Measurements from ENCODE around the gene USF1.

DNA sequence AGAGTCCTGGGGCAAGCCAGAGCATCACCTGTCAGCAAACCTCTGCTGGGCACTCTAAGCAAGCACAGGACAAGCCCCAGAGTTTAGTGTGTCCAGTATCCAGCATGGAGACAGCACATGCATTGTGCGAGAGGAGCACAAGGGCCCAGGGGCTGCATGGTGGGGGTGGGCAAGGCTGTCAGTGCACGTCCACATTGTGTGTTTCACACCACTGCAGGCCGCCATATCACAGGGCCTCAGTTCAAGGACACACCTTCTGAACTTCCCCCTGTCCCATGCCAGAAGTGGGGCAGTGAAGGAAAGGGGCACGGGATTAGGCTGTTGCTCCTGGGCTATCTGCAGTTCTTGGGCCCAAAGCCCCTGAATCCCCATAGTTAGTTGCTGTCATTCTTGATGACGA lies 6.2 kb downstream of the USF1 start:
- TF ChIP-seq ZBTB7A (IDR thresholded peaks at IDR 0.05; ENCODE audit: low read depth) (no peak), YY1 (IDR thresholded peaks at IDR 0.05; ENCODE audit: low read depth) (no peak), REST (IDR thresholded peaks at IDR 0.05; ENCODE audit: low read depth) (no peak), RAD21 (IDR thresholded peaks at IDR 0.05; ENCODE audit: low read depth) (no peak), EP300 (IDR thresholded peaks at IDR 0.05; ENCODE audit: borderline replicate concordance) (no peak), TCF12 (IDR thresholded peaks at IDR 0.05; ENCODE audit: low read depth) (no peak)
- TF ChIP-seq, protein P1, sequence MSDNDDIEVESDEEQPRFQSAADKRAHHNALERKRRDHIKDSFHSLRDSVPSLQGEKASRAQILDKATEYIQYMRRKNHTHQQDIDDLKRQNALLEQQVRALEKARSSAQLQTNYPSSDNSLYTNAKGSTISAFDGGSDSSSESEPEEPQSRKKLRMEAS (IDR thresholded peaks at IDR 0.05): no peak
